ENCODE measurements around the gene MYO5A. TPM values are rescaled to one million over a fixed set of nuclear protein-coding genes. Genes with fewer than 3 reads are reported as not detected.

Gene MYO5A
- total and polyA plus RNA-seq, 10 of the 15 experiments (the other 5 are each of a cell fraction or from before 2014, with no cell fraction given), result 4.2 to 42.9 (median 31.1) TPM

DNA sequence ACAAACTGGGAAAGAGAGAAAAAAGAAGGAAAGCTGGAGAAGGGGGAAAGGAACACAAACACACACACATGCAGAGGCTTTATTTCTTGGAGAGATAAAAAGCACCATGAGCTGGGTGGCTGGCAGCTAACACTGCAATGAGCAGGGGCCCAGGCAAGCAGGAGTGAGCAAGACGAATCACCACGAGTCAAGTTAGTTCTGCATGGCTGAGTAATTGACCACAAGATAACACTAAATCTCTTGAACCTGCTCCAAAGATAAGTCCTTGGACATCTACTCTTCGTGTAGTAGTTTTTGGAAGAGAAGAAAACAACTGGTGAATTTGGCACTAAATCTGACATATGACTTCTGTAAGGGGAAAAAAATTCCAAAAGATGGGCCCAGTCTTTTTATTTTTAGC is 100.9 kb downstream of the MYO5A start:
- peak; percentile 81 for ATAC-seq
- H3K4me1 ChIP-seq (ENCODE audit: control insufficient read depth, insufficient read depth, low read length), result no peaks in the 10 kb centered on the region; the same call in 1 of the 2 replicates
- H3K36me3 ChIP-seq (ENCODE audit: control insufficient read depth in 2 of 2, insufficient read depth in 2 of 2, low read length in 1 of 2), result peaks cover 0 to 1% of the 10 kb centered on the region in 2 experiments; a peak in 2 of 4 replicates
- no peak overlapping the region for H3K27ac ChIP-seq (ENCODE audit: control insufficient read depth, insufficient read depth)
- BruUV-seq (replicated peaks), result no TSS peak
- RAD21 ChIA-PET (ENCODE audit: unreplicated experiment), result interaction anchor here (0.7 kb wide), 1 partner anchor 36 kb away, joined by 3 read pairs; no protein-coding TSS in a partner anchor
- H3K79me2 ChIP-seq (ENCODE audit: control insufficient read depth, insufficient read depth, low read length), result no peaks in the 10 kb centered on the region
- H3K9ac ChIP-seq (ENCODE audit: control insufficient read depth, insufficient read depth, low read length), result no peak overlapping the region
- no peak overlapping the region for H3K4me2 ChIP-seq (ENCODE audit: control insufficient read depth, insufficient read depth)
- POLR2A ChIA-PET, result no interaction called here
- SMC1A ChIA-PET (ENCODE audit: uncharacterized antibody, unreplicated experiment), result interaction anchor here (1.2 kb wide), 2 partner anchors 36 to 48 kb away, joined by 3 to 4 read pairs; no protein-coding TSS in a partner anchor
- no peak for DNase-seq (ENCODE audit: low read depth, low spot score)
- H3K4me3 ChIP-seq, result no peak overlapping the region
- intact Hi-C loops (cut with micrococcal nuclease; ENCODE audit: unreplicated experiment), result no loop called here
- no peak overlapping the region for H2AFZ ChIP-seq (ENCODE audit: control insufficient read depth, low read depth, low read length)
- H4K20me1 ChIP-seq (ENCODE audit: control insufficient read depth, insufficient read depth), result no peaks in the 10 kb centered on the region
- FAIRE-seq, result peak; percentile 65
- H3K27me3 ChIP-seq (replicated peaks in 1 of 2; ENCODE audit: control insufficient read depth in 2 of 2, insufficient read depth in 2 of 2, low read length in 1 of 2), result no peaks in the 10 kb centered on the region
- in situ Hi-C loops (cut with MboI), result no loop called here
- CTCF ChIA-PET, result interaction anchor here (0.5 to 1.1 kb wide), 2 partner anchors 16 to 219 kb away, joined by 4 read pairs; no protein-coding TSS in a partner anchor
- WGBS (ENCODE audit: insufficient coverage, insufficient replicate concordance, low lambda C conversion rate, missing lambda C conversion rate), result 4% methylated on average over 3 of the region's 3 CpGs
- H3K9me3 ChIP-seq (replicated peaks; ENCODE audit: control insufficient read depth, insufficient read depth, low read length), result no peaks in the 10 kb centered on the region
- TF ChIP-seq REST (IDR thresholded peaks at IDR 0.05; ENCODE audit: low read depth, low read length), result no peak
- no peak for TF ChIP-seq BHLHE40 (IDR thresholded peaks at IDR 0.05; ENCODE audit: borderline replicate concordance in 1 of 2, low read depth in 2 of 2, low read length in 1 of 2)
- no peak for TF ChIP-seq RB1 (IDR thresholded peaks at IDR 0.05; ENCODE audit: borderline replicate concordance)
- TF ChIP-seq BCL3 (IDR thresholded peaks at IDR 0.05; ENCODE audit: borderline replicate concordance, insufficient read depth, low read depth, low read length, poor library complexity, severe bottlenecking), result no peak
- no peak for TF ChIP-seq HDGF (IDR thresholded peaks at IDR 0.05)
- no peak for TF ChIP-seq SPI1 (IDR thresholded peaks at IDR 0.05; ENCODE audit: borderline replicate concordance, insufficient read depth, low read depth, low read length)
- TF ChIP-seq WRNIP1 (IDR thresholded peaks at IDR 0.05; ENCODE audit: borderline replicate concordance, low read depth, low read length), result no peak
- peak; percentile 84 for TF ChIP-seq PAX5 (IDR thresholded peaks at IDR 0.05; ENCODE audit: borderline replicate concordance, low read depth, low read length)
- TF ChIP-seq PBX3 (IDR thresholded peaks at IDR 0.05; ENCODE audit: insufficient replicate concordance, low read depth, low read length), result peak; percentile 46
- TF ChIP-seq USF2 (IDR thresholded peaks at IDR 0.05; ENCODE audit: borderline replicate concordance, low read depth, low read length), result no peak
- no peak for TF ChIP-seq TAF1 (IDR thresholded peaks at IDR 0.05; ENCODE audit: borderline replicate concordance, low read depth, low read length)
- peak; percentile 54 for TF ChIP-seq RUNX3 (IDR thresholded peaks at IDR 0.05; ENCODE audit: low read length)
- no peak for TF ChIP-seq BCLAF1 (IDR thresholded peaks at IDR 0.05)
